GM19467 (cell line): ENCODE results near the gene TNP1.

Experiments
- ATAC-seq: cut with Tn5 transposase; IDR thresholded peaks from one replicate; pipeline ENCODE4 v1.9.1; 2021; ENCODE audit warnings: mild to moderate bottlenecking, moderate library complexity; ENCODE audit not compliant: unreplicated experiment

TNP1 gene

GRCh38 chr2:216859944-216860343 is at the start of gene TNP1:
Gene TNP1 (minus strand): TSS chr2:216860064. CDS start chr2:216860034, 30 bp downstream.
- ATAC-seq = no peak

- no peak for ATAC-seq
Measured at GRCh38 chr2:216908300-216908699, 48.4 kb upstream of the TNP1 start.

GRCh38 chr2:216905649-216906329 is 45.9 kb upstream of the TNP1 start:
- no peak for ATAC-seq

GRCh38 chr2:216904974-216905373 is 45.1 kb upstream of the TNP1 start:
- no peak for ATAC-seq

- ATAC-seq = no peak
Measured at GRCh38 chr2:216904554-216904953, 44.7 kb upstream of the TNP1 start.

GRCh38 chr2:216903470-216903869 is 43.6 kb upstream of the TNP1 start:
- ATAC-seq = no peak

GRCh38 chr2:216901273-216901672 is 41.4 kb upstream of the TNP1 start:
- no peak for ATAC-seq

- ATAC-seq = no peak
Measured at GRCh38 chr2:216900406-216900805, 40.5 kb upstream of the TNP1 start.

- ATAC-seq = no peak
Measured at GRCh38 chr2:216897561-216898203, 37.8 kb upstream of the TNP1 start.

GRCh38 chr2:216890138-216890537 is 30.3 kb upstream of the TNP1 start:
- ATAC-seq = no peak

GRCh38 chr2:216888887-216889622 is 29.2 kb upstream of the TNP1 start:
- no peak for ATAC-seq

GRCh38 chr2:216888081-216888480 is 28.2 kb upstream of the TNP1 start:
- no peak for ATAC-seq

GRCh38 chr2:216887138-216887537 is 27.3 kb upstream of the TNP1 start:
- no peak for ATAC-seq

- no peak for ATAC-seq
Measured at GRCh38 chr2:216885117-216885553, 25.3 kb upstream of the TNP1 start.

- ATAC-seq = no peak
Measured at GRCh38 chr2:216884347-216884746, 24.5 kb upstream of the TNP1 start.

GRCh38 chr2:216882876-216883275 is 23.0 kb upstream of the TNP1 start:
- no peak for ATAC-seq

- ATAC-seq = no peak
Measured at GRCh38 chr2:216881411-216881810, 21.5 kb upstream of the TNP1 start.

GRCh38 chr2:216880509-216881184 is 20.8 kb upstream of the TNP1 start:
- no peak for ATAC-seq

GRCh38 chr2:216879727-216880508 is 20.1 kb upstream of the TNP1 start:
- ATAC-seq = no peak

- ATAC-seq = no peak
Measured at GRCh38 chr2:216878072-216878471, 18.2 kb upstream of the TNP1 start.

GRCh38 chr2:216877085-216877484 is 17.2 kb upstream of the TNP1 start:
- ATAC-seq = no peak
